WI38 (cell line): ENCODE data around the gene SPATS2.

Experiments used
- H3K4me3 ChIP-seq: 2 replicates; pipeline ENCODE4 v1.5.1; 2011; ENCODE audit warnings: low read depth, mild to moderate bottlenecking, control low read depth, low read length
- CTCF ChIP-seq: IDR thresholded peaks from 2 replicates; pipeline ENCODE4 v1.5.1; 2012; ENCODE audit warnings: low read depth, mild to moderate bottlenecking, control low read depth, low read length

SPATS2 gene

DNA sequence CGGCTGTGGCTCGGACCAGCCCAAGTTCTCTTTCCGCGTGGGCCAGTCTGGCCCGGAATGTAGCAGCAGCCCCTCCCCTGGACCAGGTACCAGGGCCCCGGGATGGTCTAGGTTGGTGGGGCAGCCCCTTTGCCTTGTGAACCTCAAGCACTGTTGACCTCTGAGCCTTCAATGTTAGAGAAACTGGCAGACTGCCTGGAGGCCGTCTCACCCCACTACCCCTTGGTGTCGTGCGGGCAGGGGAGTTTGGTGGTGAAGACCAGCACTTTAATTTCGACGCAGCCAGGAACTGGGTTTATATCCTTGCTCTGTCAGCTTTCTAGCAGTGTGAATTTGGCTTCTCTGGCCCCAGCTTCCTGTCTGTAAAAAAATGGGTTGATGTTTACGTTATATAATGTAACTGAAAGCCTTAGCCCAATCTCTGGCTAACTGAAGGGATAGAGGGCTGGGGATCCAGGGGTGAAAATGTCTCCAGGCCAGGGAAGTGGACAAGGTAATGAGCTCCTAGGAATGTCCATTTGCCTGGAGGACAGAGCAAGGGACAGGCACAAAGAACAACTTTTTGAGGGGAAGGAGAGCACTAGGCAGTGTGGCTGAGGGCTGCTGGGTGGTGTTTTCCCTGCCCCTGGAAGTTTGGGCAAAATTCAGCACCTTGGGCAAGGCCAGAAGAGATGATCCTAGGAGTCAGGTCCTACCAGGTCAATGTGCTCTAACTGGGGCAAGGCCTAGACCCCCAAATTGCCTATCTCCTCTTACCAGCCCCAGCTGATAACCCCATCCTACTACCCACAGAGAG is 189.3 kb downstream of the SPATS2 start:
- no peak overlapping the region for H3K4me3 ChIP-seq
- no peak for TF ChIP-seq CTCF

GRCh38 chr12:49557187-49557916 is 190.1 kb downstream of the SPATS2 start:
- no peak for TF ChIP-seq CTCF
- H3K4me3 ChIP-seq: no peak overlapping the region

DNA sequence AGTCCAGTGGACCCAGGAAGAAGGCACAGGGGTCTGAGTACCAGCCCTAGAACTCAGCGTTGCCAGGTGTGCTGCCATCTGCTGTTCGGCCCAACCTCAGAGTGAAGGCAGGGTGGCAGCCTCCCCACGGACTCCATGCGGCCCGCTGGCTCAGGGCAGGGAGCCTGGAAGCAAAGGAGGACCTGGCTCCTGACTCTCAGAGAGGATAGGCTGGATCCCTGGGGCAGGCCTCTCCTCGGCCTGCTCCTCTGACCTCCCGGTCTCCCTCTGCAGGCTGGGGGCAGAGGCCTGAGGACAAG is 190.6 kb downstream of the SPATS2 start:
- H3K4me3 ChIP-seq: no peak overlapping the region
- TF ChIP-seq CTCF: no peak

GRCh38 chr12:49558526-49558925 is 191.3 kb downstream of the SPATS2 start:
- no peak overlapping the region for H3K4me3 ChIP-seq
- no peak for TF ChIP-seq CTCF

- no peak for TF ChIP-seq CTCF
- no peak overlapping the region for H3K4me3 ChIP-seq
Observed at GRCh38 chr12:49559011-49559675, 191.9 kb downstream of the SPATS2 start.

DNA sequence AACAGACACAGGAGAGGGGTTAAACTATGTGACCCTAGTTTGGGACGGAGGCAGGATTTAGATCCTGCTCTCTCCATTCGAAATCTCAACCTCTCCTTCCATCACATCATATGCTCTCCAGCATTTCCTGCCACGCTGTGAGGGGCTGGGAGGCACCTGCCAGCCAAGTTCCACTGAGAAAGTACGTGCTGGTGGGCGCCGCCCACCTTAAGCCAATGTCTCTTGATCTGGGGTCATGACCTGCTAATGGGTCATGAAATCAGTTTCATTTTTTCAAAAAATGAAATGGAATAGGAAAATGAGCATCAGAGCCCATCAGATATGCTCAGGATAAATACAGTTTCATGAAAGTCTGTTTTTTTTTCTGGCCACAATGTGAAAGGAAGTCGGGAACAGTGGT is 193.4 kb downstream of the SPATS2 start:
- TF ChIP-seq CTCF: no peak

GRCh38 chr12:49562233-49562632 is 195.0 kb downstream of the SPATS2 start:
- TF ChIP-seq CTCF: no peak
- H3K4me3 ChIP-seq: no peak overlapping the region

More for the DNA sequence above, 193.4 kb downstream of the SPATS2 start:
- no peak overlapping the region for H3K4me3 ChIP-seq
